ENCODE results near the gene OR11G2. TPM values are rescaled to one million over a fixed set of nuclear protein-coding genes. Genes with fewer than 3 reads are reported as not detected.

OR11G2 gene
- total and polyA plus RNA-seq, 2 donors (not counting 3 experiments of a cell fraction or from before 2014, with no cell fraction given), result not detected

GRCh38 chr14:20198991-20199390 lies 8.3 kb downstream of the OR11G2 start:
- no peak overlapping the region for H2AFZ ChIP-seq (ENCODE audit: low read depth, low read length)
- no peak overlapping the region for H3K27ac ChIP-seq (ENCODE audit: insufficient read depth, low read depth, low read length)
- H3K9me3 ChIP-seq (replicated peaks; ENCODE audit: control insufficient read depth, insufficient read depth, low read length), result peaks cover 1% of the 10 kb centered on the region
- no peaks in the 10 kb centered on the region for H3K9me1 ChIP-seq (replicated peaks; ENCODE audit: control insufficient read depth, extremely low read depth, insufficient read depth, low read length)
- H3K4me1 ChIP-seq (ENCODE audit: control insufficient read depth, extremely low read depth, insufficient read depth, low read length), result no peaks in the 10 kb centered on the region
- H3K36me3 ChIP-seq (ENCODE audit: control insufficient read depth in 2 of 2, extremely low read depth in 1 of 2, insufficient read depth in 2 of 2, low read length in 2 of 2), result no peaks in the 10 kb centered on the region
- dilution Hi-C loops (cut with MboI; ENCODE audit: extremely low pct_ligation_motif_present, low sequenced_read_pairs), result no loop called here
- no peak for DNase-seq (ENCODE audit: low read depth, low spot score)
- intact Hi-C loops (cut with micrococcal nuclease), result no loop called here
- TF ChIP-seq POLR2AphosphoS5 (IDR thresholded peaks at IDR 0.05; ENCODE audit: insufficient read depth, low read depth, low read length) (no peak), EZH2 (IDR thresholded peaks at IDR 0.05; ENCODE audit: borderline replicate concordance, low read depth, low read length, severe bottlenecking) (no peak), FOS (IDR thresholded peaks at IDR 0.05; ENCODE audit: borderline replicate concordance, insufficient read depth, low read length) (no peak), MAX (IDR thresholded peaks at IDR 0.05; ENCODE audit: insufficient read depth, insufficient read length) (no peak), POLR2A (IDR thresholded peaks at IDR 0.05; ENCODE audit: low read depth, low read length) (no peak), GATA2 (IDR thresholded peaks at IDR 0.05; ENCODE audit: insufficient read depth, insufficient read length, low read depth, low read length) (no peak), MYC (IDR thresholded peaks at IDR 0.05; ENCODE audit: low read depth, low read length) (no peak), CTCF (IDR thresholded peaks at IDR 0.05; ENCODE audit: extremely low read depth in 1 of 2, insufficient read depth in 1 of 2, low read depth in 1 of 2, low read length in 2 of 2) (no peak), JUN (IDR thresholded peaks at IDR 0.05; ENCODE audit: borderline replicate concordance, insufficient read depth, insufficient read length, low read depth) (no peak)
- no peak overlapping the region for H3K4me2 ChIP-seq (ENCODE audit: insufficient read depth, low read length)
- no peak overlapping the region for H3K4me3 ChIP-seq (replicated peaks in 1 of 3; ENCODE audit: insufficient read depth in 1 of 3, low read depth in 1 of 3, low read length in 3 of 3)
- no peaks in the 10 kb centered on the region for H3K79me2 ChIP-seq (ENCODE audit: control insufficient read depth, insufficient read depth, low read length)
- no TSS peak for BruUV-seq (replicated peaks)
- CTCF ChIA-PET, result no interaction called here
- no peaks in the 10 kb centered on the region for H3K27me3 ChIP-seq (ENCODE audit: control insufficient read depth in 2 of 2, insufficient read depth in 2 of 2, low read length in 2 of 2)
- no peak for FAIRE-seq
- H4K20me1 ChIP-seq (replicated peaks; ENCODE audit: control insufficient read depth, extremely low read depth, insufficient read depth, low read length), result no peaks in the 10 kb centered on the region
- POLR2A ChIA-PET, result no interaction called here
- no peak overlapping the region for H3K9ac ChIP-seq (replicated peaks; ENCODE audit: extremely low read depth, insufficient read depth, low read length)
